Cardiac septum (tissue), 1 donor: ENCODE measurements around the gene EWSR1. TPM values are rescaled to one million over a fixed set of nuclear protein-coding genes. Genes with fewer than 3 reads are reported as not detected.
A peak's percentile ranks its signal among the peaks of the same experiment; 100 is the strongest.

ENCODE experiments used
- DNase-seq: peaks from one replicate; pipeline ENCODE4 v3.0.0-alpha.2; 2020; ENCODE audit warnings: low spot score
- intact Hi-C: fragments of 100-400 bp; cut with DNase I; formaldehyde crosslinking; loops from one replicate; pipeline ENCODE4 v1.14.0; 2022
- total RNA-seq: library from RNA; stranded (reverse); fragmentation: NEBNext Ultra II Directional; extraction: Animal tissue kit (Norgen Biotek cat#: 25700); gene quantifications from one replicate; pipeline ENCODE4 v1.2.1, GENCODE V29; 2021
- donor health status: DM: no; HTN: no; CAD: no.

EWSR1 gene
- total RNA-seq, 1 donor from 2014 or later = 138 TPM

DNA sequence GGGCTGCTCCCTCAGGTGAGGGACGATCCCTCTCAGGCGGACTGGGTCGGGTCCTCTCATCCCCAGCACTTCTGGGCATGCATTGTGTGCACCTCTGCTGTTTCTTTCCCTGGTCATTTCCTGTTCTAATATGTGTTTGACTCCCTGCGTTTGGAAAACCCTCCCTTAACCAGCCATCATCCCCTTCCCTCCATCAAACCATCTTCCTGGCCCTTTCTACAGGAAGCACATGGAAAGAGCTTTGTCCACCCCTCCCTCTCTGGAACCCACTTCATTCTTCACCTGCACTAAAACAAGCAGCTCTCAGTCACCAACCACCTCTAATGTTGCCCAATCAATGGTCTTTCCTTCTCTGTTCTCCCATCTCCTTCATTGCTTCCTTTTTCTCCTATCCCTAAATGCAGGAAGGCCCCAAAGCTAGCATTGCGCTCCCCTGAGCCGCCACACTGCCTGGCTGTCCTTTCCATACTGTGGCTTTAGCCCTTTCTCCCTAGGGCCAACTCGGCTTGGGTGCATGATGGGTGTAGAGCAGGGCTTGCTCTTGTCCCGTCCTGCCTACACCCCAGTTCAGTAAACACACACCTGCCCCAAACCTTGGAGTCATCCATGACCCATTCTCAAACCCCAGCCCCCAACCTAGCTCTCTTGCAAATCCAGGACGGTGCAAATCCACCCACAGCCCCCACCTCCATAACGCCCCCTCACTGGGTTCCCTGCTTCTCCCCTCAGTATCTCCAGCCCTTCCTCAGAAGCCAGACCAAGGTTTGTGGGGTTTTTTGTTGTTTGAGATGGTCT, 32.9 kb downstream of the EWSR1 start:
- intact Hi-C loops = no loop called here
- DNase-seq = no peak

DNA sequence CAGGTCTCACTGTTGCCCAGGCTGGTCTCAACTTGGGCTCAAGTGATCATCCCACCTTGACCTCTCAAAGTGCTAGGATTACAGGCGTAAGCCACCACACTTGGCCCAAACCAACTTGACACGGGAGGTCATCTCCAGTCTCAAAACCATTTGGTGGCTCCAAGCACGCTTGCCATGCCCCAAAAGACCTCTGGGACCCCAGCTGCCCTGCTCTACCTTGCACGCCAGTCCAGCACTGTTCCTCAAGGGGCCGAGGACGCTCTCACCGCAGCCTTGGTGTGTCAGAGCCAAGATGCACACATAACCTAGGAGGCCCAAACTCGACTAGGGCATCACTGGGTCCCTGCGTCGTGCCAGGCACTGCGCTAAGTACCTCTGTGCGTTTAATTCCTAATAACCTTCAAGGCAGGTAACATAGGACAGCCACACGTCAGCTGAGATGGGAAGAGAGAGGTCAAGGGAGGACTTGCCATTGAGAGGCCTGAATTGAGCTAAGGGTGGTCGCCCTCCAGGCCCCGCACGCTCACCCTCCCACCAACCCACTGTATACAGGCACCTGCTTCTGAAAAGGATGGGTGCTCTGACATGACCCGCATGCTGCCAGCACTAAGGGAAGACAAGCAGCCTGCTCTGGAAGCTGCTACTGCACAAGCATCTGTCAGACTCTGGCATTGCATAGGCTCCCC, 33.8 kb downstream of the EWSR1 start:
- DNase-seq = no peak
- intact Hi-C loops = no loop called here

GRCh38 chr22:29302402-29302680, 34.3 kb downstream of the EWSR1 start:
- intact Hi-C loops = no loop called here
- no peak for DNase-seq

DNA sequence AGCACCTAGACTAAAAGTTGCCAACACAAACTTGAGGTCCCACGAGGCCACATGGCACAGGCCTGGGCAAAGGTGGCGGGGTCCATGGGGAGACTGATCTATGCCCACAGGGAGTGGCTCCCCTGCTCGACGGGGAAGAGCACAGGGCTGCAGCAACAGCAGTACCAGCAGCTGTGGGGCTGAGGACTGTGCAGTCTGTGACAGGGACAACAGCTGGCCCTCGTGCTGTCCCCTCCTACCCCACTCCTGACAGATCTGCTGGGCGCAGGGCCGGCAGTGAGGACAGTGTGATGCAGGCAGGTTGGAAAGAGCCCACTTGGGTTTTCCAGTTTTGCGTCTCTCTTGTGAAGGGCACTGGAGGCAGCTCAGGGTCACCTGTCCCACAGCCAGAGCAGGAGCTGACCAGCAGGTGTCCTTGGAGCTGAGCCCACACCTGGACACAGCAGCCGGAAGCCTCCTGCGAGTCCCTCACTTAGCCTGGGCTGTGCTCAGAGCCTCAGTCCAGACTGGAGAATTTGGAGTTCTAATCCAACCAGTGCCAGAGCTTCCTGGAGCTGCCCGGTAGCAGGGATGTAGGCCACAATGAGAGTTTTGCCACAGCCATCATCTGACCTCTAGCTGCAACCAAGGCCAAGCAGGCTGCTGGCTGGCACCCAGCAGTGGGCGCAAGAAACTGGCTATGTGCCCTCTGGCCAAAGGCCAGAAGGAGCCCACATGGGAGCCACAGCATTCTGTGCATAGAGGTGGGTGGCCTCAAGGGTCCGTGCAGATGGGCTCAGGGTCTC, 34.8 kb downstream of the EWSR1 start:
- intact Hi-C loops = no loop called here
- DNase-seq = no peak

GRCh38 chr22:29305836-29306174, 37.7 kb downstream of the EWSR1 start:
- intact Hi-C loops = loop anchor here (2.0 to 5.0 kb wide), 3 partner anchors 37 to 83 kb away; partner anchors contain the start of genes AP1B1 and EWSR1
- no peak for DNase-seq

- peak; percentile 92 for DNase-seq
- intact Hi-C loops = loop anchor here (2.0 to 5.0 kb wide), 3 partner anchors 38 to 82 kb away; partner anchors contain the start of genes AP1B1 and EWSR1
These were observed 38.2 kb downstream of the EWSR1 start, which contains the start of gene GAS2L1 for GRCh38 chr22:29306175-29306834. GAS2L1 (plus strand) TSS chr22:29306650; CDS start chr22:29308106, 1,456 bp downstream.

DNA sequence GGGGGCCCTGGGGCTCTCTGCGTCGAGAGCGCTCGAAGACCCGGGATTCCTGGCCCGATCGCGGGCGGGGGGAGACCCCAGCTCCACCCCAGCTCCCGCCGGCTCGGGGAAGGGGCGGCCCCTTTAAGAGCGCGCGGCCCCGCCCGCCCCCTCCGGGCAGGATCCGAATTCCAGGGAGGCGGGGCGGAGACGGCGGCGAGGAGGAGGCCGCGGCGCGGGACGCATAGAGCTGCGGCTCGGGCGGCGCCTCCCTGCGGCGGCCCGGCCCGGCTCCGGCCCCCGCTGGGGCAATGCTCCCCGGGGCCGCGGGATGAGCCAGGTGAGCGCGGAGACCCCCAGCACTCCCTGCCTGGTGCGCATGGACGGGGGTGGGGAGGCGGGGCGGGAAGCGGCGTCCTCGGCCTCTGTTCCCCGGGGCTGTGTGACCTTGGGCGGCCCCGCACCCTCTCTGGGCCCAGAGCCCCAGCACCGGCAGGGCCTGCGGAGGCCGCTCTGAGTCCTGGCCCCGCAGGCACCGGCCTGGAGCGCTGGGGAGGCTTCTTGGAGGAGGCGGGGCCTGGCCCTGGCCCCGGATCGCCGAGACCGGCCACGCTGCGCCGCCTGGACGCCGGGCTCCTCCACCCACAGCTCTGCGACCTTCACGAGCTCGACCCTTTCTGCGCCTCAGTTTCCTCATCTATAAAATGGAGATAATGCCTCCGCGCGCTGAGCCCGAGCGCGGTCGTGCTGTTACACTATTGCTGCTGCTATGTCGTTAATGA, 38.9 kb downstream of the EWSR1 start:
- peak; percentile 90 for DNase-seq
- intact Hi-C loops = loop anchor here (2.0 to 5.0 kb wide), 3 partner anchors 38 to 82 kb away; partner anchors contain the start of genes AP1B1 and EWSR1

GRCh38 chr22:29307596-29308147, 39.6 kb downstream of the EWSR1 start:
- intact Hi-C loops = loop anchor here (2.0 to 5.0 kb wide), 3 partner anchors 39 to 81 kb away; partner anchors contain the start of genes AP1B1 and EWSR1

GRCh38 chr22:29308148-29308790, 40.2 kb downstream of the EWSR1 start:
- no peak for DNase-seq
- intact Hi-C loops = loop anchor here (5.0 kb wide), 1 partner anchor 49 kb away; no protein-coding TSS in a partner anchor

More at GRCh38 chr22:29307596-29308147, 39.6 kb downstream of the EWSR1 start:
- DNase-seq = no peak

DNA sequence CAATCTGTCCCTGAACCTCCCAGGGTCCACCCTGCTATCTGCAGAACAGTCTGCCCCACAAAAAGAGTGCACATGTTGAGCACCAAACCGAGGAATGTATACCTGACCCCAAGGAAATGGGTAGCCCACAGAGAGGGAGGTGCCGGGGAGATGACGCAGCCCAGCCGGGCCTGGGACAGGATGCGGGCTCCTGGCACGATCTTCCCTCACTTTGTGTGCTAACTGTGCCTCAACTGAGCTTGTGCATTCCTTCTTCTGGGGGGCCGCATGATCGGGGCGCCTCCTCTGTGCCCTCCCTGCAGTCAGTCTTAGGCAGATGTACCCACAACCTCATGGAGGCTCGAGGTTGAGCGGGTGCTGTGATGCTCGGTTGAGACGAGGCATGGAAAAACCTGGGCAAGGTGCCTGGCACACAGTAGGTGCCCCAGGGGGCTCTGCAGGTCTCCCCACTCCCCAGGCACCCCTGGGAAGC, 40.8 kb downstream of the EWSR1 start:
- intact Hi-C loops = loop anchor here (5.0 kb wide), 1 partner anchor 48 kb away; no protein-coding TSS in a partner anchor
- no peak for DNase-seq

DNA sequence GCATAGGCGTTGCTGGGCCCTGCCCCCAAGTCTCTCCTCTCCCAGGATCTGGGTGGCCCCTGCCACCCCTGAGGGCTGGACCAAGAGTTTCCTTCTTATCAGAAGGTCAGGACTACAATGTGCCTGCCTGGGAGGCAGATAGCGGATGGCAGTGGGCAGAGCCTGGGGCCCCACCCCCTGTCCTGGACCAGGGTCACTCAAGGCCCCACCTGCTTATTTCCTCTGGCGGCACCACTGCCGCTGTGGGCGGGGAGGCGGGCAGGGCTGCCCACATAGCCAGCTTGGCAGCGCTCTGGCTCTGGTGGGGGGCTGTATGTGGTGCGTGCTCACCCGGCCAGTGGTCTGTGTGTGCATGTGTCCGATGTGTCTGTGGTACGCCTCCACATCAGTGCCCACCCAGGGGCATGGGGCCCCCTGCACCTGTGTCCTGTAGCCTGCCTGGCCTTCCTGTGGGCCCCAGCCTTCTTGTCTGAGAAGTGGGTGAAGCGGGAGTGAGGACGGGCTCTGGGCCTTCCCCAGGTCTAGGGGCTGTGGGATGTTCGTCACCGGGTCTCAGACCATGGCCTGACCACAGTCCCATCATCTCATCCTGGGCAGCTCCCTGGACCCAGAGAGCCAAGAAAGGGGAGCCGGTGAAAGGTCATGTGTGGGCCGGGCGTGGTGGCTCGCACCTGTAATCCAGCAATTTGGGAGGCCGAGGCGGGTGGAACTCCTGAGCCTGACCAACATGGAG, 41.4 kb downstream of the EWSR1 start:
- no peak for DNase-seq
- intact Hi-C loops = loop anchor here (5.0 kb wide), 1 partner anchor 48 kb away; no protein-coding TSS in a partner anchor

- intact Hi-C loops = no loop called here
- peak; percentile 80 for DNase-seq
These were observed 42.2 kb downstream of the EWSR1 start for GRCh38 chr22:29310065-29310862.

DNA sequence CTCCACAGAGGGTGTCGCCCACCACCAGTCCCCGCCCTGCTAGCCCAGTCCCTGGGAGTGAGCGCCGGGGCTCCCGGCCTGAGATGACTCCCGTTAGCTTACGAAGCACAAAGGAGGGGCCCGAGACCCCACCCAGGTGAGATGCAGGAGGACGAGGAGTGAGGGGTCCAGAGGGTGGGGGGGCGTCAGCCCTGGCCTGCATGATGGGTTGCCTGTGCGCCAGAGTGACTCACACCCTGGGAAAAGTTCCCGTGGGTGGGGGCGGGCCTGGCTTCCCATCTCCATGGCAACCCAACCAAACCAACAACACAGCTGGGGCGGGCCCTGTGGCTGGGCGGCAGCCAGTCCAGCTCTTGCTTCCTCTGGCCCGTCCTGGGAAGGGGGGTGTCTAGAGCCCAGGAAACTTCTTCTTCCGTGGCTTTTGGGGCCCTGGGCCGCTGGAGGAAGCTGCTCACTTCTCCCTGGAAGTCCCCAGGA, 42.8 kb downstream of the EWSR1 start:
- intact Hi-C loops = no loop called here
- peak; percentile 96 for DNase-seq

DNA sequence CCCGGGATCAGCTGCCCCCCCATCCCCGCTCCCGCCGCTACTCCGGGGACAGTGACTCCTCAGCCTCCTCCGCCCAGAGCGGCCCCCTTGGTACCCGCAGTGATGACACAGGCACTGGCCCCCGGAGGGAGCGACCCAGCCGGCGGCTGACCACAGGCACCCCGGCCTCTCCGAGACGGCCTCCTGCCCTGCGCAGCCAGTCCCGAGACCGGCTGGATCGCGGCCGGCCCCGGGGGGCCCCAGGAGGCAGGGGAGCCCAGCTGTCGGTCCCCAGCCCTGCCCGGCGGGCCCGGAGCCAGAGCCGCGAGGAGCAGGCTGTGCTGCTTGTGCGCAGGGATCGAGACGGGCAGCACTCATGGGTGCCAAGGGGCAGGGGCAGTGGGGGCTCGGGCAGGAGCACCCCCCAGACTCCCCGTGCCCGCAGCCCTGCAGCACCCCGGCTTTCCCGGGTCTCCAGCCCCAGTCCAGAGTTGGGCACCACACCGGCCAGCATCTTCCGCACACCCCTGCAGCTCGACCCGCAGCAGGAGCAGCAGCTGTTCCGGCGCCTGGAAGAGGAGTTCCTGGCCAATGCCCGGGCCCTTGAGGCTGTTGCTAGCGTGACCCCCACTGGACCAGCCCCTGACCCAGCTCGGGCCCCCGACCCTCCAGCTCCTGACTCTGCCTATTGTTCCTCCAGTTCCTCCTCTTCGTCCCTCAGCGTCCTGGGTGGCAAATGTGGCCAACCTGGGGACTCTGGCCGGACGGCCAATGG, 43.6 kb downstream of the EWSR1 start:
- DNase-seq = peak; percentile 75
- intact Hi-C loops = no loop called here
